WTC11 (cell line): ENCODE results near the gene EYA2. TPM values are rescaled to one million over a fixed set of nuclear protein-coding genes. Genes with fewer than 3 reads are reported as not detected.

Source experiments
- ATAC-seq: fragments of 200-7000 bp; cut with Tn5 transposase; 2 replicates; pipeline ENCODE4 v1.10.0; 2021; ENCODE audit warnings: mild to moderate bottlenecking, moderate library complexity
- CTCF ChIA-PET: fragments of 300-600 bp; sonication (Branson Sonifier 250); formaldehyde crosslinking; loops from one replicate; lab custom pipeline; 2021; ENCODE audit warnings: antibody characterized with exemption; lab: Charles Lee
- POLR2A ChIA-PET: fragments of 350-600 bp; sonication (Branson Sonifier 250); formaldehyde crosslinking; loops from one replicate; lab custom pipeline; 2021; ENCODE audit warnings: antibody characterized with exemption; lab: Charles Lee
- DNase-seq: peaks from one replicate; pipeline ENCODE4 v3.0.0; 2021; ENCODE audit warnings: low spot score
- H3K27ac Mint-ChIP-seq: 2 replicates; pipeline ENCODE4 v1.8.0; 2021; ENCODE audit warnings: mixed read lengths
- H3K27me3 Mint-ChIP-seq: 2 replicates; pipeline ENCODE4 v1.8.0; 2021; ENCODE audit warnings: low read depth, mild to moderate bottlenecking, moderate library complexity, mixed read lengths
- H3K36me3 Mint-ChIP-seq: 2 replicates; pipeline ENCODE4 v1.8.0; 2021; ENCODE audit warnings: mixed read lengths
- H3K4me1 Mint-ChIP-seq: 2 replicates; pipeline ENCODE4 v1.8.0; 2022; ENCODE audit warnings: mixed read lengths
- H3K4me3 Mint-ChIP-seq: 2 replicates; pipeline ENCODE4 v1.8.0; 2021; ENCODE audit warnings: mild to moderate bottlenecking, moderate library complexity, mixed read lengths
- H3K9me3 Mint-ChIP-seq: 2 replicates; pipeline ENCODE4 v1.8.0; 2021; ENCODE audit warnings: mixed read lengths
- E2F1 ChIP-seq: sonication (generic); formaldehyde crosslinking; IDR thresholded peaks from 2 replicates; pipeline ENCODE4 v1.8.0; 2022; ENCODE audit warnings: mild to moderate bottlenecking, missing genetic modification reagents
- EMX1 ChIP-seq: fragments of 250-450 bp; sonication (Bioruptor Pico); IDR thresholded peaks from 2 replicates; pipeline ENCODE4 v1.8.0; 2021; ENCODE audit warnings: mild to moderate bottlenecking
- GABPB1 ChIP-seq: sonication (generic); formaldehyde crosslinking; IDR thresholded peaks from 2 replicates; pipeline ENCODE4 v1.8.1; 2023; ENCODE audit warnings: mild to moderate bottlenecking, missing genetic modification reagents
- GRHL2 ChIP-seq: fragments of 250-450 bp; sonication (Bioruptor Pico); IDR thresholded peaks from 2 replicates; pipeline ENCODE4 v1.8.0; 2022; ENCODE audit warnings: mild to moderate bottlenecking, moderate library complexity; ENCODE audit not compliant: insufficient replicate concordance, severe bottlenecking
- NR3C1 ChIP-seq: sonication (generic); formaldehyde crosslinking; conservative IDR thresholded peaks from 2 replicates; pipeline ENCODE4 v1.8.1; 2023; ENCODE audit warnings: low read depth, mild to moderate bottlenecking, missing genetic modification reagents
- SMAD4 ChIP-seq: sonication (generic); formaldehyde crosslinking; IDR thresholded peaks from 2 replicates; pipeline ENCODE4 v1.8.0; 2022; ENCODE audit warnings: mild to moderate bottlenecking, missing genetic modification reagents
- SOX15 ChIP-seq: fragments of 250-450 bp; sonication (Bioruptor Pico); IDR thresholded peaks from 2 replicates; pipeline ENCODE4 v1.9.0; 2021; ENCODE audit warnings: mild to moderate bottlenecking
- TCF7 ChIP-seq: sonication (generic); formaldehyde crosslinking; IDR thresholded peaks from 2 replicates; pipeline ENCODE4 v1.8.0; 2022; ENCODE audit warnings: mild to moderate bottlenecking, low read depth, missing genetic modification reagents, moderate library complexity
- USF2 ChIP-seq: sonication (generic); formaldehyde crosslinking; IDR thresholded peaks from 2 replicates; pipeline ENCODE4 v1.8.1; 2023; ENCODE audit warnings: mild to moderate bottlenecking, missing genetic modification reagents, moderate library complexity
- ZNF232 ChIP-seq: sonication (generic); formaldehyde crosslinking; IDR thresholded peaks from 2 replicates; pipeline ENCODE4 v1.8.0; 2022; ENCODE audit warnings: mild to moderate bottlenecking, missing genetic modification reagents
- ZNF512 ChIP-seq: sonication (generic); formaldehyde crosslinking; IDR thresholded peaks from 2 replicates; pipeline ENCODE4 v1.8.1; 2022; ENCODE audit warnings: missing genetic modification reagents, borderline replicate concordance
- total RNA-seq: library from RNA; stranded (reverse); gene quantifications from 3 replicates; pipeline ENCODE4 v1.2.3, GENCODE V29; 2021
- TF ChIP-seq, protein P1 (sequence below): fragments of 200-600 bp; IDR thresholded peaks from 2 replicates; pipeline ENCODE4 v1.8.0; 2022; ENCODE audit warnings: antibody characterized with exemption

EYA2 gene
- total RNA-seq, 1 experiment from 2014 or later, result 1.5 TPM

DNA sequence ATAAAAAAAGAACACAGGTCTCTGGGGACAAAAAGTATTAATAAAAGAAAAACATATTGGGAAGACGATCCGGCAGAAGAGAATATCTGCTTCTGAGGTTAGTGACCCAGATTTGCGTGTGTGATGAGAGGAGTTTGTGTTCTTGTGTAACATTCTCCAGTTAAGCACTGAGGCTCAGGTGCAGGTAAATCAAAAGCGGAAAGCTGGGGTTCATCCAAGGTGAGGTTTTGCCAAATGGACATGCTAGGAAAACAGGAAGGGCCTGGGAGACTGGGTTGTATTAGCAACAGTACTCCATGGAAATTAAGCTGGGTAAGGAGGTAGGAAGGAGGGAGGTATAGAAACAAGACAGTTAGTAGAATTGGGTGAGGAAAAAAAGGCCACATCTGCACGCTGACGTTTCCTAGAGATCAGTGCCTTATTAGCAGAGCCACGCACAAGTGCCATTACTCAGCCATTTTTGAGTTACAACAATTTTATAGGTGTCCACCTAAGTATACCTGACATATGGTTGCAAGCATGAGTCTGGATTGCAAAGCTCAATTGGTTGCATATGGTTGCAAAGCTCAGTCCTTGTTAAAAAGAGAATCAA is 322.3 kb downstream of the EYA2 start:
- no peak for ATAC-seq
- peak overlapping the region; percentile 13; the same call in 1 of the 2 replicates for H3K27ac Mint-ChIP-seq
- no peak for DNase-seq
- no peaks in the 10 kb centered on the region for H3K27me3 Mint-ChIP-seq
- CTCF ChIA-PET, result interaction anchor here (2.6 to 6.6 kb wide), 2 partner anchors 11 to 167 kb away, joined by 11 to 37 read pairs; no protein-coding TSS in a partner anchor
- TF ChIP-seq USF2 (CRISPR knock-in tag), result no peak
- no peaks in the 10 kb centered on the region for H3K9me3 Mint-ChIP-seq
- H3K4me1 Mint-ChIP-seq, result peaks cover 3% of the 10 kb centered on the region; the same call in 1 of the 2 replicates
- H3K4me3 Mint-ChIP-seq, result no peak overlapping the region
- peaks cover 61% of the 10 kb centered on the region for H3K36me3 Mint-ChIP-seq
- POLR2A ChIA-PET, result interaction anchor here (0.5 kb wide), 1 partner anchor 1944 kb away, joined by 3 read pairs; no protein-coding TSS in a partner anchor

DNA sequence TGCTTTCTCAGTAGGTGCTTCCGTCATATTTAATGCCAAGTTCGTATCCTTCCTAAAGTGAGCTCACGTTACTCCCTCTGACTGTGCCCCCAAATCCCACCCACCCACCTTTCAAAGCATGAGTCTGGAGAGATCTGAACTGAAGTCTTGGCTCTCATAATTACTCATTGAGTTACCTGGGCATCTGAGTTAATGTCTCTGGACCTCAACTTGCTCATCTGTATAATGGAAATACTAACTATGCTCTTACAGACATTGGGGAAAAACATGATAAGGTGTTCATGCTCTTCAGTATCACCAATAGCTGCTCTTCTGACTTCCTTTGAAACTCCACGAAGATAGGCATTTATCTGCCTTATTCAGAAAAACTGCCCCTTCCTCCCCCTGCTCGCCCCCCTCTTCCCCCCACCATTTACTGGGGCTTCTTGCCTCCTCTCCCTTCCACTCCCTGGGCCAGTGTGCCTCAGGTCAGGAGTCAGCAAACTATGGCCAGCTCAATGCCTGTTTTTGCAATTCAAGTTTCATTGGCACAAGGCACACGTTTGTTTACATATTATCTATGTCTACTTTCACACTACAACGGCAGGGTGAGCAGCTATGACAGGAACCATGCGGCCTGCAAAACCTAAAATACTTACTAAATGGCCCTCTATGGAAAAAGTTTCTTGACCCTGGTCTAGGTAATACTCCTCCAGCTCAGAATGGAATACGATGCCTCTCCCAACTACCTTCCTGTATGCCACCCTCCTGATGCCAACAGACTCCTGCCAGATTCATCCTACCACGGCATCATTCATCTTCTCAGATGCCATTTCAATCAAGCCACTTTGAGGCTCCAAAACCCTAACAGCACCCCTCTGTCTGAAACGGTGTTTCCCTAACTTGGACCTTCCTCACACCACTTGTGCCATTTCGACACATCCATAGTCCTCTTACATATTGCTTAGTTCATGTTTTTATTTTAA is 323.1 kb downstream of the EYA2 start:
- peaks cover 3% of the 10 kb centered on the region; the same call in 1 of the 2 replicates for H3K4me1 Mint-ChIP-seq
- CTCF ChIA-PET, result interaction anchor here (2.6 to 6.6 kb wide), 2 partner anchors 12 to 166 kb away, joined by 11 to 37 read pairs; no protein-coding TSS in a partner anchor
- peak overlapping the region; percentile 39 for H3K27ac Mint-ChIP-seq
- H3K4me3 Mint-ChIP-seq, result no peak overlapping the region
- H3K27me3 Mint-ChIP-seq, result no peaks in the 10 kb centered on the region
- H3K36me3 Mint-ChIP-seq, result peaks cover 70% of the 10 kb centered on the region
- TF ChIP-seq ZNF512 (CRISPR knock-in tag) (no peak), NR3C1 (CRISPR knock-in tag) (no peak), ZNF232 (CRISPR knock-in tag) (no peak), GRHL2 (CRISPR knock-in tag) (no peak), GABPB1 (CRISPR knock-in tag) (no peak), EMX1 (CRISPR knock-in tag) (no peak), TCF7 (CRISPR knock-in tag) (no peak), E2F1 (CRISPR knock-in tag) (no peak), SMAD4 (CRISPR knock-in tag) (no peak)
- TF ChIP-seq, all 79 proteins: peak for 0
- ATAC-seq (no peak), DNase-seq (no peak)
- POLR2A ChIA-PET, result interaction anchor here (0.5 kb wide), 1 partner anchor 1943 kb away, joined by 3 read pairs; no protein-coding TSS in a partner anchor
- no peaks in the 10 kb centered on the region for H3K9me3 Mint-ChIP-seq

- ChIA-PET CTCF (interaction anchor here (0.6 to 6.6 kb wide), 2 partner anchors 164 to 188 kb away, joined by 3 to 37 read pairs; no protein-coding TSS in a partner anchor), POLR2A (no interaction called here)
- Mint-ChIP-seq H3K36me3 (peaks cover 84% of the 10 kb centered on the region), H3K27ac (no peak overlapping the region), H3K4me1 (peaks cover 3% of the 10 kb centered on the region; the same call in 1 of the 2 replicates), H3K9me3 (no peaks in the 10 kb centered on the region), H3K27me3 (no peaks in the 10 kb centered on the region), H3K4me3 (no peak overlapping the region)
- DNase-seq (peak; percentile 67), ATAC-seq (peak; percentile 73)
- TF ChIP-seq, protein P1, sequence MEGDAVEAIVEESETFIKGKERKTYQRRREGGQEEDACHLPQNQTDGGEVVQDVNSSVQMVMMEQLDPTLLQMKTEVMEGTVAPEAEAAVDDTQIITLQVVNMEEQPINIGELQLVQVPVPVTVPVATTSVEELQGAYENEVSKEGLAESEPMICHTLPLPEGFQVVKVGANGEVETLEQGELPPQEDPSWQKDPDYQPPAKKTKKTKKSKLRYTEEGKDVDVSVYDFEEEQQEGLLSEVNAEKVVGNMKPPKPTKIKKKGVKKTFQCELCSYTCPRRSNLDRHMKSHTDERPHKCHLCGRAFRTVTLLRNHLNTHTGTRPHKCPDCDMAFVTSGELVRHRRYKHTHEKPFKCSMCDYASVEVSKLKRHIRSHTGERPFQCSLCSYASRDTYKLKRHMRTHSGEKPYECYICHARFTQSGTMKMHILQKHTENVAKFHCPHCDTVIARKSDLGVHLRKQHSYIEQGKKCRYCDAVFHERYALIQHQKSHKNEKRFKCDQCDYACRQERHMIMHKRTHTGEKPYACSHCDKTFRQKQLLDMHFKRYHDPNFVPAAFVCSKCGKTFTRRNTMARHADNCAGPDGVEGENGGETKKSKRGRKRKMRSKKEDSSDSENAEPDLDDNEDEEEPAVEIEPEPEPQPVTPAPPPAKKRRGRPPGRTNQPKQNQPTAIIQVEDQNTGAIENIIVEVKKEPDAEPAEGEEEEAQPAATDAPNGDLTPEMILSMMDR, result peak; percentile 65; the same call in 1 of the 2 replicates
- TF ChIP-seq SOX15, result no peak
Observed at GRCh38 chr20:47220161-47220582, 325.5 kb downstream of the EYA2 start.
